T-cell (primary cell): ENCODE measurements around the gene MYO1A. TPM values are rescaled to one million over a fixed set of nuclear protein-coding genes. Genes with fewer than 3 reads are reported as not detected.
"Not testable (repeated sequence)": the region's sequence is repeated elsewhere in the genome, so short reads cannot be mapped to it uniquely, and the experiment has no call there.

ENCODE experiments used
- ATAC-seq, 4 experiments: fragments of 200-7000 bp in 3 of 4; fragments of 150-1000 bp in 1 of 4; cut with Tn5 transposase; replicated peaks in 1 of 4; 1 replicate in 3 of 4; 2 replicates in 1 of 4; pipeline ENCODE4 v1.10.0; 2021; ENCODE audit warnings: moderate library complexity in 3 of 4, mild to moderate bottlenecking in 2 of 4, moderate number of reproducible peaks in 1 of 4
- CTCF ChIA-PET, 2 donors: fragments of 300-600 bp; sonication (Branson Sonifier 250); formaldehyde crosslinking; loops; one replicate each; lab custom pipeline; 2022; ENCODE audit warnings: antibody characterized with exemption in 2 of 2; lab: Charles Lee
- POLR2A ChIA-PET, 2 donors: fragments of 300-600 bp; sonication (Branson Sonifier 250); formaldehyde crosslinking; loops; one replicate each; lab custom pipeline; 2022; ENCODE audit warnings: antibody characterized with exemption in 2 of 2; lab: Charles Lee
- DNase-seq, 35 experiments: peaks; one replicate each; pipeline versions ENCODE4 v3.0.0 to v3.0.0-alpha.2; 2013 to 2023
- H3K27ac ChIP-seq: one replicate; pipeline ENCODE4 v1.5.1; 2013; ENCODE audit warnings: low read length
- H3K27me3 ChIP-seq, 2 experiments: replicated peaks in 1 of 2; 1 replicate in 1 of 2; 2 replicates in 1 of 2; pipeline versions ENCODE4 v1.6.1 to v1.7.0; 2013; ENCODE audit warnings: low read length in 1 of 2, mixed read lengths in 1 of 2; ENCODE audit not compliant: control insufficient read depth in 2 of 2, insufficient read depth in 2 of 2; ENCODE audit errors: extremely low read depth in 1 of 2
- H3K36me3 ChIP-seq, 2 donors: 1 replicate in 1 of 2; 2 replicates in 1 of 2; pipeline versions ENCODE4 v1.6.1 to v1.7.0; 2013; ENCODE audit warnings: low read length in 1 of 2; ENCODE audit not compliant: control insufficient read depth in 2 of 2, insufficient read depth in 1 of 2; ENCODE audit errors: extremely low read depth in 1 of 2
- H3K4me1 ChIP-seq, 2 experiments: 1 replicate in 1 of 2; 2 replicates in 1 of 2; pipeline versions ENCODE4 v1.6.1 to v1.7.0; 2013; ENCODE audit warnings: low read length in 2 of 2, mixed read lengths in 1 of 2; ENCODE audit not compliant: insufficient read depth in 2 of 2, control insufficient read depth in 1 of 2; ENCODE audit errors: extremely low read depth in 1 of 2
- H3K4me3 ChIP-seq, 2 donors: 1 replicate in 1 of 2; 2 replicates in 1 of 2; pipeline versions ENCODE4 v1.5.1 to v1.7.0; 2013; ENCODE audit warnings: mild to moderate bottlenecking in 2 of 2, low read length in 1 of 2, moderate library complexity in 1 of 2; ENCODE audit not compliant: control insufficient read depth in 1 of 2; ENCODE audit errors: extremely low read depth in 1 of 2
- H3K9me3 ChIP-seq: 2 replicates; pipeline ENCODE4 v1.7.0; 2013
- H3K27ac Mint-ChIP-seq, 2 donors: one replicate each; pipeline ENCODE4 v1.8.0; 2020 to 2021; ENCODE audit warnings: mild to moderate bottlenecking in 2 of 2, mixed read lengths in 2 of 2
- H3K27me3 Mint-ChIP-seq, 2 donors: one replicate each; pipeline ENCODE4 v1.8.0; 2021 to 2022; ENCODE audit warnings: mixed read lengths in 2 of 2
- H3K36me3 Mint-ChIP-seq: one replicate; pipeline ENCODE4 v1.8.0; 2021; ENCODE audit warnings: mixed read lengths
- H3K4me1 Mint-ChIP-seq, 3 donors: one replicate each; pipeline ENCODE4 v1.8.0; 2020 to 2022; ENCODE audit warnings: mixed read lengths in 3 of 3, mild to moderate bottlenecking in 1 of 3
- H3K4me3 Mint-ChIP-seq, 3 donors: one replicate each; pipeline ENCODE4 v1.8.0; 2020 to 2022; ENCODE audit warnings: mild to moderate bottlenecking in 3 of 3, mixed read lengths in 3 of 3, moderate library complexity in 3 of 3
- H3K9me3 Mint-ChIP-seq, 3 donors: one replicate each; pipeline ENCODE4 v1.8.0; 2020 to 2022; ENCODE audit warnings: mixed read lengths in 3 of 3
- WGBS: methylation state at CpG from one replicate; pipeline ENCODE4 v1.1.5; 2013; ENCODE audit warnings: missing lambda C conversion rate; ENCODE audit not compliant: insufficient coverage; 5-methylcytosine and 5-hydroxymethylcytosine counted together
- total RNA-seq, 35 experiments: library from RNA in 6 of 35; stranded (reverse) in 6 of 35; fragments of 120-200 nt in 1 of 35; gene quantifications; one replicate each; pipeline versions ENCODE4 v1.2.1 to v1.2.4 and lab custom pipeline; 2013 to 2026

MYO1A gene
- total RNA-seq, 5 donors from 2014 or later (not counting 1 experiment from before 2014, with no cell fraction given), result 0.54 to 2.2 (median 1.4) TPM

- Mint-ChIP-seq H3K36me3 (no peaks in the 10 kb centered on the region), H3K4me1 (peaks cover 42 to 62% (median 45%) of the 10 kb centered on the region in 3 donors), H3K27ac (no peak overlapping the region), H3K9me3 (no peaks in the 10 kb centered on the region), H3K4me3 (no peak overlapping the region), H3K27me3 (no peaks in the 10 kb centered on the region)
- ATAC-seq, result no peak
- POLR2A ChIA-PET, result no interaction called here
- H3K27ac ChIP-seq, result no peak overlapping the region
- WGBS, result 91% methylated on average over 6 of the region's 7 CpGs
- DNase-seq, result no peak
- CTCF ChIA-PET, result no interaction called here
- H3K4me1 ChIP-seq, result peaks cover 37 to 55% of the 10 kb centered on the region in 2 experiments
- H3K9me3 ChIP-seq, result no peaks in the 10 kb centered on the region
- H3K36me3 ChIP-seq, result no peaks in the 10 kb centered on the region
- H3K4me3 ChIP-seq, result no peak overlapping the region
- H3K27me3 ChIP-seq, result no peaks in the 10 kb centered on the region
Observed at GRCh38 chr12:57029457-57029856, 20.5 kb downstream of the MYO1A start.

GRCh38 chr12:57027805-57028153, 22.1 kb downstream of the MYO1A start:
- peak in 1 of 4 experiments; percentile 30 for ATAC-seq
- H3K4me1 Mint-ChIP-seq, result peaks cover 42 to 70% (median 45%) of the 10 kb centered on the region in 3 donors
- H3K27ac Mint-ChIP-seq, result peak overlapping the region; percentile 82 to 90
- H3K27ac ChIP-seq, result peak overlapping the region; percentile 7
- H3K9me3 Mint-ChIP-seq, result no peaks in the 10 kb centered on the region
- ChIA-PET CTCF (interaction anchor here in 1 of 2 donors (0.9 to 1.5 kb wide), 2 partner anchors 17 to 29 kb away, joined by 4 read pairs; no protein-coding TSS in a partner anchor), POLR2A (no interaction called here)
- no peaks in the 10 kb centered on the region for H3K36me3 Mint-ChIP-seq
- no peaks in the 10 kb centered on the region for H3K27me3 ChIP-seq
- H3K4me3 ChIP-seq, result no peak overlapping the region
- no peaks in the 10 kb centered on the region for H3K27me3 Mint-ChIP-seq
- H3K9me3 ChIP-seq, result no peaks in the 10 kb centered on the region
- H3K4me3 Mint-ChIP-seq, result peak overlapping the region in 1 of 3 donors; percentile 64
- peaks cover 37 to 55% of the 10 kb centered on the region in 2 experiments for H3K4me1 ChIP-seq
- no peak for DNase-seq
- 13% methylated on average over 1 of the region's 5 CpGs for WGBS
- no peaks in the 10 kb centered on the region for H3K36me3 ChIP-seq

GRCh38 chr12:57027011-57027804, 22.7 kb downstream of the MYO1A start:
- POLR2A ChIA-PET, result no interaction called here
- Histone ChIP-seq H3K27ac (peak overlapping the region; percentile 7), H3K36me3 (no peaks in the 10 kb centered on the region), H3K9me3 (no peaks in the 10 kb centered on the region), H3K27me3 (no peaks in the 10 kb centered on the region), H3K4me1 (peaks cover 37 to 55% of the 10 kb centered on the region in 2 experiments), H3K4me3 (no peak overlapping the region)
- peak overlapping the region; percentile 82 to 90 for H3K27ac Mint-ChIP-seq
- no peaks in the 10 kb centered on the region for H3K27me3 Mint-ChIP-seq
- DNase-seq (peak in 1 of 35 experiments; percentile 17), ATAC-seq (peak; percentile 31 to 52 (median 42))
- CTCF ChIA-PET, result interaction anchor here in 1 of 2 donors (1.5 kb wide), 1 partner anchor 16 kb away, joined by 4 read pairs; no protein-coding TSS in a partner anchor
- H3K36me3 Mint-ChIP-seq, result no peaks in the 10 kb centered on the region
- H3K4me3 Mint-ChIP-seq, result peak overlapping the region in 1 of 3 donors; percentile 64
- peaks cover 42 to 64% (median 45%) of the 10 kb centered on the region in 3 donors for H3K4me1 Mint-ChIP-seq
- 55% methylated on average over 7 of the region's 13 CpGs for WGBS
- H3K9me3 Mint-ChIP-seq, result no peaks in the 10 kb centered on the region

- DNase-seq (no peak), ATAC-seq (no peak)
- Histone ChIP-seq H3K36me3 (no peaks in the 10 kb centered on the region), H3K4me1 (peaks cover 37 to 45% of the 10 kb centered on the region in 2 experiments), H3K4me3 (no peak overlapping the region), H3K27me3 (no peaks in the 10 kb centered on the region), H3K9me3 (no peaks in the 10 kb centered on the region), H3K27ac (no peak overlapping the region)
- H3K4me1 Mint-ChIP-seq, result peaks cover 31 to 53% (median 36%) of the 10 kb centered on the region in 3 donors
- H3K27me3 Mint-ChIP-seq, result no peaks in the 10 kb centered on the region
- no peaks in the 10 kb centered on the region for H3K9me3 Mint-ChIP-seq
- H3K36me3 Mint-ChIP-seq, result no peaks in the 10 kb centered on the region
- CTCF ChIA-PET, result interaction anchor here in 1 of 2 donors (0.8 kb wide), 1 partner anchor 22 kb away, joined by 3 read pairs; no protein-coding TSS in a partner anchor
- H3K4me3 Mint-ChIP-seq, result no peak overlapping the region
- no CpG with 5 or more reads among the region's 2 CpGs for WGBS
- POLR2A ChIA-PET, result no interaction called here
- no peak overlapping the region for H3K27ac Mint-ChIP-seq
Observed at GRCh38 chr12:57025196-57025595, 24.7 kb downstream of the MYO1A start.

- CTCF ChIA-PET, DNase-seq, H3K4me3 Mint-ChIP-seq, H3K27me3 Mint-ChIP-seq, POLR2A ChIA-PET, ATAC-seq, H3K36me3 ChIP-seq, H3K9me3 Mint-ChIP-seq, H3K27me3 ChIP-seq, H3K9me3 ChIP-seq, H3K27ac ChIP-seq, H3K4me3 ChIP-seq, H3K36me3 Mint-ChIP-seq: not testable (repeated sequence)
- H3K4me1 Mint-ChIP-seq, result peaks cover 35 to 49% (median 38%) of the 10 kb centered on the region in 3 donors
- peaks cover 28 to 34% of the 10 kb centered on the region in 2 experiments for H3K4me1 ChIP-seq
- peak overlapping the region in 1 of 2 donors; percentile 66 for H3K27ac Mint-ChIP-seq
- 100% methylated on average over 2 of the region's 5 CpGs for WGBS
Observed at GRCh38 chr12:57022324-57022723, 27.6 kb downstream of the MYO1A start.

- peaks cover 0 to 3% of the 10 kb centered on the region in 2 donors for H3K27me3 Mint-ChIP-seq
- ChIA-PET POLR2A (no interaction called here), CTCF (interaction anchor here in 1 of 2 donors (1.0 to 1.1 kb wide), 2 partner anchors 13 to 49 kb away, joined by 3 read pairs; no protein-coding TSS in a partner anchor)
- Histone ChIP-seq H3K9me3 (no peaks in the 10 kb centered on the region), H3K4me3 (peak overlapping the region in 1 of 2 donors; percentile 19), H3K27ac (peak overlapping the region; percentile 28), H3K4me1 (peaks cover 13 to 21% of the 10 kb centered on the region in 2 experiments), H3K27me3 (peaks cover 0 to 10% of the 10 kb centered on the region in 2 experiments), H3K36me3 (no peaks in the 10 kb centered on the region)
- DNase-seq (no peak), ATAC-seq (peak in 3 of 4 experiments; percentile 39 to 68 (median 61))
- 89% methylated on average over 4 of the region's 9 CpGs for WGBS
- peaks cover 22 to 41% (median 24%) of the 10 kb centered on the region in 3 donors for H3K4me1 Mint-ChIP-seq
- peak overlapping the region in 2 of 3 donors; percentile 28 to 67 for H3K4me3 Mint-ChIP-seq
- H3K27ac Mint-ChIP-seq, result peak overlapping the region; percentile 86 to 90
- no peaks in the 10 kb centered on the region for H3K36me3 Mint-ChIP-seq
- no peaks in the 10 kb centered on the region for H3K9me3 Mint-ChIP-seq
Observed at GRCh38 chr12:57019983-57020719, 29.8 kb downstream of the MYO1A start.
